IMR-90 (cell line): ENCODE measurements around the gene SLC22A14. TPM values are rescaled to one million over a fixed set of nuclear protein-coding genes. Genes with fewer than 3 reads are reported as not detected.

Experiments used
- ATAC-seq: fragments of 200-7000 bp; cut with Tn5 transposase; 2 replicates; pipeline ENCODE4 v1.9.1; 2020; ENCODE audit warnings: low read depth, mild to moderate bottlenecking, moderate library complexity
- BruUV-seq: library from RNA; stranded (reverse); fragments of 400-500 nt; replicated peaks from 2 replicates; lab custom pipeline; 2021; lab: Mats Ljungman, UMichigan
- CTCF ChIA-PET: fragments of 300-600 bp; formaldehyde crosslinking; extraction: SDS; loops from one replicate; lab custom pipeline; 2021; ENCODE audit warnings: antibody characterized with exemption; lab: Yijun Ruan, JAX
- POLR2A ChIA-PET: fragments of 300-600 bp; sonication (Branson Sonifier 250); formaldehyde crosslinking; loops from one replicate; lab custom pipeline; 2022; ENCODE audit warnings: antibody characterized with exemption; ENCODE audit not compliant: unreplicated experiment; lab: Charles Lee
- DNase-seq: peaks from one replicate; pipeline ENCODE4 v3.0.0; 2013
- H2AFZ ChIP-seq: replicated peaks from 2 replicates; pipeline ENCODE3; 2013; ENCODE audit warnings: low read length, mild to moderate bottlenecking; ENCODE audit not compliant: poor library complexity
- H2AK5ac ChIP-seq: 2 replicates; pipeline ENCODE4 v1.6.1; 2013; ENCODE audit warnings: low read depth, low read length, inconsistent platforms
- H2AK9ac ChIP-seq: replicated peaks from 2 replicates; pipeline ENCODE3; 2013; ENCODE audit warnings: mild to moderate bottlenecking, low read depth, low read length, moderate library complexity; ENCODE audit not compliant: poor library complexity
- H2BK120ac ChIP-seq: 2 replicates; pipeline ENCODE4 v1.6.1; 2013; ENCODE audit warnings: low read depth, low read length, inconsistent platforms
- H2BK15ac ChIP-seq: 3 replicates; pipeline ENCODE4 v1.6.1; 2013; ENCODE audit warnings: low read depth, low read length, inconsistent platforms
- H2BK20ac ChIP-seq: 2 replicates; pipeline ENCODE4 v1.6.1; 2013; ENCODE audit warnings: low read depth, mild to moderate bottlenecking, inconsistent platforms, low read length, moderate library complexity
- H2BK5ac ChIP-seq: 2 replicates; pipeline ENCODE4 v1.6.1; 2013; ENCODE audit warnings: mild to moderate bottlenecking, low read depth, low read length, inconsistent platforms; ENCODE audit not compliant: poor library complexity, severe bottlenecking
- H3K14ac ChIP-seq: replicated peaks from 2 replicates; pipeline ENCODE4 v1.6.1; 2013; ENCODE audit warnings: low read depth, low read length, inconsistent platforms
- H3K18ac ChIP-seq: 2 replicates; pipeline ENCODE4 v1.6.1; 2013; ENCODE audit warnings: low read depth, low read length, control low read depth
- H3K23ac ChIP-seq: 2 replicates; pipeline ENCODE4 v1.6.1; 2013; ENCODE audit warnings: low read depth, low read length, inconsistent platforms
- H3K27ac ChIP-seq: 2 replicates; pipeline ENCODE4 v1.5.1; 2013; ENCODE audit warnings: mild to moderate bottlenecking, control low read depth, low read length; ENCODE audit not compliant: insufficient read depth
- H3K27me3 ChIP-seq: 2 replicates; pipeline ENCODE4 v1.6.1; 2013; ENCODE audit warnings: low read length; ENCODE audit not compliant: control insufficient read depth, insufficient read depth
- H3K36me3 ChIP-seq: 2 replicates; pipeline ENCODE4 v1.6.1; 2013; ENCODE audit warnings: low read length, mixed read lengths; ENCODE audit not compliant: control insufficient read depth, insufficient read depth
- H3K4ac ChIP-seq: 2 replicates; pipeline ENCODE4 v1.6.1; 2013; ENCODE audit warnings: low read depth, low read length, inconsistent platforms
- H3K4me1 ChIP-seq: 2 replicates; pipeline ENCODE4 v1.6.1; 2013; ENCODE audit warnings: low read length, mixed read lengths; ENCODE audit not compliant: control insufficient read depth, insufficient read depth
- H3K4me2 ChIP-seq: 2 replicates; pipeline ENCODE4 v1.6.1; 2013; ENCODE audit warnings: low read depth, mild to moderate bottlenecking, control low read depth, low read length, moderate library complexity
- H3K4me3 ChIP-seq: 2 replicates; pipeline ENCODE4 v1.5.1; 2013; ENCODE audit warnings: low read depth, mild to moderate bottlenecking, control low read depth, low read length, moderate library complexity; ENCODE audit not compliant: insufficient read depth
- H3K56ac ChIP-seq: 2 replicates; pipeline ENCODE4 v1.6.1; 2013; ENCODE audit warnings: low read length, inconsistent platforms; ENCODE audit not compliant: insufficient read depth; ENCODE audit errors: extremely low read depth
- H3K79me1 ChIP-seq, 2 experiments: 2 replicates each; pipeline ENCODE4 v1.6.1; 2013; ENCODE audit warnings: low read length in 2 of 2, inconsistent platforms in 1 of 2, low read depth in 1 of 2
- H3K9ac ChIP-seq: 2 replicates; pipeline ENCODE4 v1.6.1; 2013; ENCODE audit warnings: low read depth, low read length, control low read depth
- H3K9me1 ChIP-seq: 2 replicates; pipeline ENCODE4 v1.6.1; 2013; ENCODE audit warnings: low read length, inconsistent platforms; ENCODE audit not compliant: insufficient read depth
- H3K9me3 ChIP-seq: 2 replicates; pipeline ENCODE4 v1.6.1; 2013; ENCODE audit warnings: low read length; ENCODE audit not compliant: control insufficient read depth, insufficient read depth
- H4K20me1 ChIP-seq: 2 replicates; pipeline ENCODE4 v1.6.1; 2013; ENCODE audit warnings: low read length, inconsistent platforms; ENCODE audit not compliant: insufficient read depth
- H4K5ac ChIP-seq: 2 replicates; pipeline ENCODE4 v1.6.1; 2013; ENCODE audit warnings: mild to moderate bottlenecking, low read depth, low read length, control low read depth
- H4K8ac ChIP-seq, 2 experiments: 2 replicates each; pipeline ENCODE4 v1.6.1; 2013; ENCODE audit warnings: low read depth in 2 of 2, low read length in 2 of 2, control low read depth in 1 of 2, inconsistent platforms in 1 of 2
- H4K91ac ChIP-seq: 2 replicates; pipeline ENCODE4 v1.6.1; 2013; ENCODE audit warnings: low read depth, low read length, inconsistent platforms; ENCODE audit not compliant: insufficient read depth
- FOS ChIP-seq: fragments of 150-350 bp; IDR thresholded peaks from 2 replicates; pipeline ENCODE4 v1.6.1; 2016; ENCODE audit warnings: low read depth, low read length
- SMC3 ChIP-seq: fragments of 150-350 bp; IDR thresholded peaks from 2 replicates; pipeline ENCODE4 v1.6.1; 2016; ENCODE audit warnings: low read depth, mild to moderate bottlenecking, antibody characterized with exemption, low read length, moderate library complexity
- WGBS, 2 experiments: methylation state at CpG; one replicate each; pipeline versions ENCODE4 v1.1.5 to v1.1.7; 2013; ENCODE audit warnings: missing lambda C conversion rate in 2 of 2; ENCODE audit not compliant: insufficient read length in 1 of 2; ENCODE audit errors: extremely low coverage in 2 of 2; 5-methylcytosine and 5-hydroxymethylcytosine counted together
- dilution Hi-C: fragments of 300-500 bp; cut with HindIII; formaldehyde crosslinking; loops from one replicate; pipeline ENCODE4 v1.14.3; 2018; ENCODE audit warnings: low sequenced_read_pairs; ENCODE audit not compliant: unreplicated experiment
- in situ Hi-C: fragments of 300-500 bp; cut with MboI; formaldehyde crosslinking; loops from 3 replicates; pipeline ENCODE4 v1.14.3; 2019; ENCODE audit warnings: low sequenced_read_pairs, inconsistent platforms, mixed read lengths
- intact Hi-C: fragments of 100-400 bp; cut with micrococcal nuclease; formaldehyde crosslinking; loops from 2 replicates; pipeline ENCODE4 v1.10.0; 2022
- polyA plus RNA-seq, 3 experiments: library from polyadenylated mRNA; depleted of rRNA; stranded (reverse); fragments of >200 nt; gene quantifications; 2 replicates each; pipeline ENCODE4 v1.2.3, GENCODE V29; 2012; ENCODE audit warnings: low replicate concordance in 1 of 3
- total RNA-seq: library from RNA; depleted of rRNA; stranded (reverse); fragments of >200 nt; gene quantifications from 2 replicates; pipeline ENCODE4 v1.2.3, GENCODE V29; 2012

The SLC22A14 gene
- total and polyA plus RNA-seq, 2 of the 4 experiments (the other 2 are of a cell fraction), result under 0.01 to 0.07 TPM

GRCh38 chr3:38335263-38335662, 53.2 kb downstream of the SLC22A14 start:
- no peak overlapping the region for H3K56ac ChIP-seq
- peaks cover 1% of the 10 kb centered on the region; the same call in 1 of the 2 replicates for H3K4me1 ChIP-seq
- in situ Hi-C loops, result no loop called here
- no peak overlapping the region for H2BK120ac ChIP-seq
- no peak overlapping the region for H3K18ac ChIP-seq
- H3K9me1 ChIP-seq, result no peaks in the 10 kb centered on the region
- CTCF ChIA-PET, result interaction anchor here (1.9 kb wide), 1 partner anchor 11 kb away, joined by 10 read pairs; the partner anchor contains the start of gene XYLB
- H3K9ac ChIP-seq, result no peak overlapping the region
- ATAC-seq (no peak), DNase-seq (no peak)
- dilution Hi-C loops, result no loop called here
- H3K4me2 ChIP-seq, result no peak overlapping the region
- H2BK5ac ChIP-seq, result no peak overlapping the region
- no peak overlapping the region for H4K8ac ChIP-seq
- H3K9me3 ChIP-seq, result no peaks in the 10 kb centered on the region
- TF ChIP-seq SMC3 (no peak), FOS (no peak)
- no peak overlapping the region for H3K27ac ChIP-seq
- no peak overlapping the region for H3K14ac ChIP-seq
- H2AFZ ChIP-seq, result peak overlapping the region; percentile 34
- no peak overlapping the region for H2AK9ac ChIP-seq
- intact Hi-C loops, result no loop called here
- H2BK20ac ChIP-seq, result no peak overlapping the region
- POLR2A ChIA-PET, result no interaction called here
- no TSS peak for BruUV-seq
- H3K4ac ChIP-seq, result no peak overlapping the region
- no peak overlapping the region for H4K91ac ChIP-seq
- peaks cover 7% of the 10 kb centered on the region for H3K27me3 ChIP-seq
- H3K79me1 ChIP-seq, result no peaks in the 10 kb centered on the region
- H2BK15ac ChIP-seq, result no peak overlapping the region
- H4K20me1 ChIP-seq, result no peaks in the 10 kb centered on the region
- no peaks in the 10 kb centered on the region for H3K36me3 ChIP-seq
- H4K5ac ChIP-seq, result no peak overlapping the region
- no peak overlapping the region for H3K4me3 ChIP-seq
- no peak overlapping the region for H2AK5ac ChIP-seq
- 100% methylated on average over 2 of the region's 6 CpGs; no CpG with 5 or more reads in 1 of the 2 experiments for WGBS, 2 experiments
- no peak overlapping the region for H3K23ac ChIP-seq
